Breast epithelium (tissue), 3 donors: Measurements from ENCODE around the gene CSNK2B.

Source experiments
- POLR2A ChIP-seq: fragments of 450-650 bp; IDR thresholded peaks from one replicate; pipeline ENCODE4 v1.6.1; 2016; ENCODE audit warnings: antibody characterized with exemption, mild to moderate bottlenecking, moderate library complexity
- POLR2AphosphoS5 ChIP-seq, 3 donors: sonication (generic); formaldehyde crosslinking; IDR thresholded peaks; one replicate each; pipeline ENCODE4 v1.6.1; 2017; ENCODE audit warnings: antibody characterized with exemption in 3 of 3
- TF ChIP-seq, protein P1 (sequence below), 3 donors: fragments of 450-650 bp; IDR thresholded peaks; one replicate each; pipeline ENCODE4 v1.5.1; 2016 to 2017; ENCODE audit warnings: antibody characterized with exemption in 3 of 3, mild to moderate bottlenecking in 3 of 3, moderate library complexity in 3 of 3

DNA sequence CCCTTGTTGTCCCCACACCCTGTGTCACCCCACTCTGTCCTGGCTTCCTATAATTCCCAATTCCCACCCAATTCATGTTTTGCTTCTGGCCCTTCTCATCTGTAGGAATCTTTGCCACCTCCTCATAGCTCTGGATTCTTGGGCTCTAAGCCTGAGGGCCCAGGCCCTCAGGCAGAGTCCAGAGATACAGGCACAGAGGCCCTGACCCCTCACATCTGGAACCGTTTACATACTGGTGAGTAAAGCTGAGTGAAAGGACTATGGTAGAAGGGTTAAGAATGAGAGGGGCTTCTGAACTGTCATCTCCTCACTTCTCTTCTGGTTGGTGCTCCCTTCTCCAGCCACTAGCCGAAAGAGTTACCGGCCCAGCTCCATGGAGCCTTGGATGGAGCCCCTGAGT, 31.7 kb upstream of the CSNK2B start:
- TF ChIP-seq, protein P1, sequence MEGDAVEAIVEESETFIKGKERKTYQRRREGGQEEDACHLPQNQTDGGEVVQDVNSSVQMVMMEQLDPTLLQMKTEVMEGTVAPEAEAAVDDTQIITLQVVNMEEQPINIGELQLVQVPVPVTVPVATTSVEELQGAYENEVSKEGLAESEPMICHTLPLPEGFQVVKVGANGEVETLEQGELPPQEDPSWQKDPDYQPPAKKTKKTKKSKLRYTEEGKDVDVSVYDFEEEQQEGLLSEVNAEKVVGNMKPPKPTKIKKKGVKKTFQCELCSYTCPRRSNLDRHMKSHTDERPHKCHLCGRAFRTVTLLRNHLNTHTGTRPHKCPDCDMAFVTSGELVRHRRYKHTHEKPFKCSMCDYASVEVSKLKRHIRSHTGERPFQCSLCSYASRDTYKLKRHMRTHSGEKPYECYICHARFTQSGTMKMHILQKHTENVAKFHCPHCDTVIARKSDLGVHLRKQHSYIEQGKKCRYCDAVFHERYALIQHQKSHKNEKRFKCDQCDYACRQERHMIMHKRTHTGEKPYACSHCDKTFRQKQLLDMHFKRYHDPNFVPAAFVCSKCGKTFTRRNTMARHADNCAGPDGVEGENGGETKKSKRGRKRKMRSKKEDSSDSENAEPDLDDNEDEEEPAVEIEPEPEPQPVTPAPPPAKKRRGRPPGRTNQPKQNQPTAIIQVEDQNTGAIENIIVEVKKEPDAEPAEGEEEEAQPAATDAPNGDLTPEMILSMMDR (IDR thresholded peaks at IDR 0.05), result no peak
- TF ChIP-seq POLR2A, result no peak
- TF ChIP-seq POLR2AphosphoS5 (IDR thresholded peaks at IDR 0.05), result no peak
